Right forelimb (tissue), 1 donor: ENCODE results near the gene ARPC4.

Experiments
- DNase-seq: peaks from one replicate; pipeline ENCODE4 v3.0.0-alpha.2; 2018

Gene ARPC4

DNA sequence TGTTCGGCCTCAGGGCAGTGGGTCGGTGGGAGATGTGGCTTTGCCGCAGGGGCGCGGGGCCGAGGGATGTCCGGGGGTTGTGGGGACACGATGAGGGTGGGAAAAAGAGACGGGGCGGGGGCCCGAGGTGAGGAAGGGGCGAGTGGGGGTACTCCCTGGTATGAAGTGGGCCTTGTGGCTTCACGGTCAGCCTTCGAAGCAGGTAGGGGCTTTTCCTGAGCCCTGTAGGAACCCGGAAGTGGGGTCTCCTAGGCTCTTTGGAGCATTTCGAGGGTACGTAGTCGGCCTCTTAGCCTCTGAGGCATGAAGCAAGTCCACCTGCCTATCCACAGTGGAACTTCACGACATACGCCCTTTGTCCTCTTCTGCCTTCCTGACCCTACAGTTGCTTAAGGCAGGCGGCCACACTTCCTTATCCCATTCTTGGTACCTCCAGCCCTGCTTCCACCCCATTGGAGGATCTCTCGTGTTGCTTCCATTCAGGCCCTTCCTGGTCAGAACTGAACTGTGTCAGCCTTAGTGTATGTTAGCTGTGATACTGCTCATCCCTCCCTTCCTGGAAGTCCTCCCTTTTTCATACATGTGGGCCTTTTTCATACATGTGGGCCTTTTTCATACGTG is 389 bp downstream of the ARPC4 start:
- no peak for DNase-seq

DNA sequence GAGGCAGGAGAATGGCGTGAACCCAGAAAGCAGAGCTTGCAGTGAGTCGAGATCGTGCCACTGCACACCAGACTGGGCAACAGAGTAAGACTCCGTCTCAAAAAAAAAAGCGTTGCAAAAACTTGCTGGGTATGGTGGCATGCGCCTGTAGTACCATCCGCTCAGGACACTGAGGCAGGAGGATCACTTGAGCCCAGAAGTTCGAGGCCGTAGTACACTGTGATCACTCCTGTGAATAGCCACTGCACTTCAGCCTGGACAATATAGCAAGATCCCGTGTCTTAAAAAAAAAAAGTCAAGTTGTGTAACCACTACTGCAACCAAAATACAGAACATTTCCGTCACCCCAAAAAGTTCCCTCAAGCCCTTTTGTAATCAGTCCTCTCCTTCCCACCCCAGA is 1.5 kb downstream of the ARPC4 start:
- no peak for DNase-seq

DNA sequence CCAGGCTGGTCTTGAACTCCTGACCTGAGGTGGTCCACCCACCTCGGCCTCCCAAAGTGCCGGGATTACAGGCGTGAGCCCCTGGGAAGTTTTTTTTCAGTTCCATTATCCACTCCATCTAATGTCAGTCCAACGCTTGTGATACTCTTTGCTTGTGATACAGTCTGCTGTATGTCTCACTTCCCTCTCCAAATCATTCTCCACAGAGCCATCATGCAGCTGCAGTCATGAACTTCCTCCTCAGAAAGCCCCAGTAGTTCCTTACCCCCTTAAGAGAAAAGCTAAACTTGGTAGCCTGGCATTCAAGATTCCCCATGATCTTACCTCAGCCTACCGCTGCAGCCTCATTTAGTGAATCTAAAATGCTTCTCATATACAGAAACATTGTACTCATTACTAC is 2.3 kb downstream of the ARPC4 start:
- DNase-seq, result no peak

DNA sequence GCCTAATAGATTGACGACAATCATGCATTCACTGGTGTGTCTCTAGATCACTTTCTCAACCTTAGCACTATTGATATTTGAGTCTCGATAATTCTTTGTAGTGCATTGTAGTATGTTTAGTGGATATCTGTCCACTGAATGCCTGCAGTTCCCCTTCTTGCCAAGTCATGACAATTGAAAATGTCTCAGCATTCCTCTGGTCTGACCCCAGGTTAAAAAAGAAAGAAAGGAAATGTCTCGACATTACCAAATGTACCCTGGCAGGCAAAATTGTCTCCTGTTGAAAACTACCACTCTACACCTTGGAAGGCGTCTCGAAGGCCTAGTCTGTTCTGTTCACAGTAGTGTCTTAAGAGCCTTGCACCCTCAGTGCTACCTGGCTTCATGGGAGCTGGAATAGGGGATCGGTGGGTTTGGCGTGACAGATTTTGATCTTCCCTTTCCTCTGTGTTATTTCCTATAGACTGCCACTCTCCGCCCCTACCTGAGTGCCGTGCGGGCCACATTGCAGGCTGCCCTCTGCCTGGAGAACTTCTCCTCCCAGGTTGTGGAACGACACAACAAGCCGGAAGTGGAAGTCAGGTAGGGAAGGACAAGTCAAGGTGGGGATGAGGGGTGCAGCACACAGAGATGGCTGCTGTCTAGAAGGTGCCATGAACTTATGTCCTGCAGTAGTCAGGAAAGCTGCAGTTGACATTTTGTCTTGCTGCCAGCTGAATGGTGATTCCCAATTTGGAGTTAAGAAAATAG is 4.5 kb downstream of the ARPC4 start:
- DNase-seq, result no peak

DNA sequence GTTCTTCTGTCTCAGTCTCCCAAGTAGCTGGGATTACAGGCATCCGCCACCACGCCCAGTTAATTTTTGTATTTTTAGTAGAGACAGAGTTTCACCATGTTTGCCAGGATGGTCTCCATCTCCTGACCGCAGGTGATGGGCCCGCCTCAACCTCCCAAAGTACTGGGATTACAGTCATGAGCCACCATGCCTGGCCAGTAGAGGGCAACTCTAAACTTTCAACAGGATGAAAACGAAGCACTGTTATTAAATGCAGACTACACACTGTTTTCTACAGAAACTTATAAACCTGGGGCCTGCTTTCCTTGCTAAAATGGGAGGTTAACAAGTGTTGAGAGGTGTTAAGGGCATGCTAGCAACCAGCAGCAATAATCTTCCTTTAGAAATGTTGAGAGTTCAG is 7.6 kb downstream of the ARPC4 start:
- DNase-seq, result no peak

DNA sequence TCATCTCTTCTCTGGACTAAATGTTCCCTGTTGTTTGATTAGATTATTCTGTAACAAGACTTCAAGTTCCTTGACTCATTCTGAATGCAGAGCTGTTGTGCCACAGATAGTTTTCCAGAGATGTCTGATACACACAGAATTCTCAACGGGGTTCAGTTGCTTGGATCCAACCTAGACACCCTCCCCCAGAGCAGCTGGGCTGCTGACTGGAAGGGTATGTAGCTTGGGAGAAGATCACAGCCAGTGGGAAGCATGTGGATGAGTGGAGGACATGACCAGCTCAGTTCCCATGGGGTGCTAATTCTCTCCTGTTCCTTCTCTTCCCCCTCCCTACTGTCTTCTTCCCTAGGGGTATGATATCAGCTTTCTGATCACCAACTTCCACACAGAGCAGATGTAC is 10.6 kb downstream of the ARPC4 start:
- no peak for DNase-seq

DNA sequence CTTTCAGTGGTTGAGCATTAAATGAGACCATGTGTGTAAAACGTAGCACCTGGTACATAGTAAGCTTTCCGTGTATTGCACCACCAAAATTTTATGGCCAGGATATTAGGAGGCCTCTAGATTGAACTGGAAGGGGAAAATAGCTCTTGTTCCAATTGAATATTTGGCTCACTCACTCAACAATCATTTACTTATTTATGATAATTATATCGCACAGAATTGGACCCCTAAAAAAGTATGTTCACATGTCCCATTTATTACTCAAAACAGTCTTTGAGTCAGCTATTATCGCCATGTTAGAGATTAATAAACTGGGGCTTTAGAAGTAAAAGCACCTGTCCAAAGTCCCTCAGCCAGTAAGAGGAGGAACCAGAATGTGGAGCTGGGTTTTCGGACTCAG is 12.1 kb downstream of the ARPC4 start:
- DNase-seq, result no peak

DNA sequence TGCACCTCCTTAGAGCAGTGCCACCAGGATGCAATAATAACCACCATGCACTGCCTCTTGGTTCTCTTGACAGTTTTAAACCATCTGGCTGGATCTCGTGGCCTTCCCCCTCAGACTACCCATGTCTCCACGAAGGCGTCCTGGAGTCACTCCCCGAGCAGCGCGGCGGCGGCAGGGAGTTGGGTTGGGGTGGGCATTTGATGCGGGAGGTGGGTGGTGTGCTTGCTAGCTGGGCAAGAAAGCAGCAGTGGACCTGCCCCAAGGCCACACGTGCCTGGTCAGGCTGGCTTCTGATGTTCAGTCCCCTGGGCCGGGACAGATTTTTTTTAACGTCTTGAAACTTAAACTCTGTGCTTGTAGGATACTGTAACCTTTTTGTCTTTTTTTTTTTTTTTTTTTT is 13.3 kb downstream of the ARPC4 start:
- no peak for DNase-seq

DNA sequence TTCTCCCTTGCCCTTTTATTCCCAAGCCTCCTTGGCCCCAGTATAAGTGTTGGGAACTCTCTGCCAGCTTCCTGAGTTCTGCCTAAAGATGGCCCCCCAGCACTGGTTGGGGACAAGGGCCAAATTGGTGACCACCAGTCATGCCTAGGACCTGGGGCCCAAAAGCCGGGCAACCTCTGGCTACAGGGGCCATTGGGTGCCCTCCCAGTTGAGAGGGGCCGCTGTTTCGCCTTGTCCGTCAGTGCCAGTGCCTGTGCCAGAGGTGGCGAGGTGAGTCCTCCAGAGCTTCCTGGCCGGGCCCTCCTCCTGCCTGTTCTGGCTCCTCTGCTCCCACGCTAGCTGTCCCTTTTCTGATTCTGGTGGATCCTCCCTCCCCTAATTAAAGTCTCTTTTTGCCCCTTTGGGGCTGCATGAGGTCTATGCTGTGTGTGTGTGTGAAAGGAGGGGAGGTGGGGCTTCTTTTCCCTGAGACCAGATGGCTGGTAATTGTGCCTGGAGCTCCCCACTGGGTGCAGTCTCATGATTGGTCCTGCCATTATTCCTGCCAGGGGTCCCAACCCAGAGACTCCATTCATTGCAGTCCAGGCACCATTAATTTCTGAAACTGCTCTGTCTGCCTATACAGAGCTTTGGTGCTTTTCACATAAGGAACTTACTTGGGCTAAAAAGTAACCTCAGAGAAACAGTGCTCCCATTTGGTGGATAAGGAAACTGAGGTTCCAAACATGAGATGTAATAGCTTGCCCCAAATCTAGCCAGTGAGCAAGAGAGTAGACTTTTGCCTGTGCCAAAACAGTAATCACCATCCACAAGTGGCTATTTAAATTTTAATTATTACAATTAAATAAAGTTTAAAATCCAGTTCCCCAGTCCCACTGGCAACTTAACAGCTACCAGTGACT is 14.1 kb downstream of the ARPC4 start:
- no peak for DNase-seq

DNA sequence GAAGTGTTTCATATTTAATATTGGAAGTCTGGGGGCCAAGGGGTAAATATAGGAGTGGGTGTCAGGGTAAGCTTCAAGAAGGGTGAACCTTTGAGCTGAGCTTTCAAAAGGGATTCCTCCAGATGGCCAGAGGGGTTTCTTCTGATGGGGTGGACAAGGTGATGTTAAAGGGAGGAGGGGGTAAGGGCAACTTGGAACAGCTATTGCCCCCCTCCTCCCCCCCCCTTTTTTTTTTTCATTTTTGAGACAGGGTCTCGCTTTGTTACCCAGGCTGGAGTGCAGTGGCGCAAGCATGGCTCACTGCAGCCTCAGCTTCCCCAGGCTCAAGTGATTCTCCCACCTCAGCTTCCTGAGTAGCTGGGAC is 15.1 kb downstream of the ARPC4 start:
- DNase-seq, result no peak

DNA sequence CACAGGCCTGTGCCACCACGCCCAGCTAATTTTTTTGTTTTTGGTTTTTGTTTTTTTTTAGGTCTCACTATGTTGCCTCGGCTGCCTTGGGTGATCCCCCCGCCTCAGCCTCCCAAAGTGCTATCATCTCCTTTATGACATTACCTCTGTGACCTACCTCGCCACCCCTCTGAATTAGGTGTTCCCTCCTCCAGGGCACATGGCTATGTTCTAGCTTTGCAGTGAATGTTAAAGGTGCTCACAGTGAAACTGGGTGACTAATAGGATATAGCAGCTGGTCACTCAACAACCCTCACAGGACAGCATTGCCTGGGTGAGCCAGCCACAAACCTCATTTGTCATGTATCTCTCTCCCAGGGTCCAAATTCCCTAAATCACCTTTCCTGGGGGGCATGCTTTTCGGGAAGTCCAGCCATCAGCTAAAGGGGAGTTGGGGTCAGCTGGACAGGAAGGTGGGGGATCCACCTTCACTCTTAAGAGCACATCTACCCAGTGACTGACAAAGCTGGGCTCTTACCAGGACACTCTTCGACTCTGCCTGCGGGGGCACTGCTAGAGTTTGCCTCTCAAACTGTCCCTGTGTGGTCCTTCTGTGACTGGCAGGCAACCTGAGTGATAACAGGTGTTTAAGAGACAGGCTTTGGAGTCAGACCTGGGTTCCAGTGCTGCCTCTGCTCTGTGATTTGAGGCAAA is 15.6 kb downstream of the ARPC4 start:
- DNase-seq, result no peak

DNA sequence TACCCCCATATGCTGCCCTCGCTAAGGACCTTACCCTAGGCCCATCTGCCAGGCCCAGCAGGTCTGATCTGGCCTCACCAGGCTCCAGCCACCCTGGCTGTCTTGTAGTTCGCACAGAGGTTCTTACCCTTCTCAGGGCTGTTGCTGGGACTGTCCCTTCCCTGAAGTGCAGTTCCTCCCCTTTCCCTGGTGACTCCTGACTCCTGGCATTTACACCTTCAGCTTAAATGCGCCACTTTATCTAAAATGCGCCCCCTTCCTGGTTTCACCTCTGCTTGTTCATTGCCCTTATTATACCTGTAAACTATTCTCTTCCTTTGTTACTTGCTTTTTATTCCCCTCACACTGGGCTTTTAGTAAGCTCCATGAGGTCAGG is 16.3 kb downstream of the ARPC4 start:
- no peak for DNase-seq

DNA sequence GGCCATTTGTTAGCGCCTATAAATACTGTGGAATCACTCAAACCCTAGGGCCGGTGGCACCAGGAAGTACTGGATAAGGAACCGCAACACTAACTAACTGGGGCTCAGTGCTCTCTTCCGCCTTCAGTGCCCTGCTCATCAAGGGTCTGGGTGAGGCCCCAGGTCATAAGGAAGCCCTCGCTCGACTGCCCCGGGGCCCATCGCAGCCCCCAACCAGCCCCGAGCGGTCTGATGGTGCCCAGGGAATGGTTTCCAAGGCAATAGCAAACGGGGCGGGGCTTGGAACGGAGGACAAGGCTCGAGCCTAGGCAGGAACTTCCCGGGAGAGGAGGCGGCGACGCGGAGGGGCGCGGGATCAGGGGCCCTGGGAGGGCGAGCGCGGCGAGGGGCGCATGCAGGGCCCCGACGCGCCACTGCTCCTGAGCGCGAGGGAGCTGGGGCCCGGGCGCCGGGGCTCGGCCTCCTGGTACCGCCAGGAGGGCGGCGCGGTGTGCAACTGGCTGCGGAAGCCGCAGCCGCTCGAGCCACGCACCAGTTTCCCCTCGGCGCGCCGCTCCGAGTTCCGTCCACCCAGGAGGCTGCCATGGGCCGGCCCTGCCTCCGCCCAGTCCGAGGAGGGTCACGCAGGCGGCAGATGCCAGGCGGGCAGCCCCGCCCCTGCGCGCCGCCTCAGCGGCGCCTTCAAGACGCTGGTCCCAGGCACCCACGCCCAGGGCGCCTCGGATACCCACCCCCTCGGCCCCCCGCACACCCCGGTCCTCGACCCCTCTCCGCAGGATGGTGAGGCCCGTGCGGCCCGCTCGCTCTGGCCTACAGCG is 16.9 kb downstream of the ARPC4 start, which contains the start of gene TTLL3:
TTLL3 (plus strand) TSS at position 648 of the 818 bp plus-strand sequence. CDS start 400 bp downstream, outside the sequence.
- DNase-seq, result peak; percentile 84

DNA sequence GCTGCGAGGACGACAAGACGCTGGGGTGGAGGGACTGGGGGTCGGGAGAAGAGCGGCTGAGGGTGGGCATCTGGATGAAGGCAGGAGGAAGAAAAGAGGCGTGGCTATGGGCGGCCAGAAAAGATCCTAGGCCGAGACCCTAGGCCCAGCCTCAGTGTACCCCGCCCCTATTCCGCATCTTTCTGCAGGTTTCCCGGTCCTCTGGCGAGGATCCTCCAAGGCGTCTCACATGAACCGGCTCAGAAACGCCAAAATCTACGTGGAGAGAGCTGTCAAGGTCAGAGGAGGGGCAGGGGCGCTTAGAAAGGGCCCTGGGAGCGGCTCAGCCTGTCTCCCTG is 17.5 kb downstream of the ARPC4 start:
- no peak for DNase-seq

DNA sequence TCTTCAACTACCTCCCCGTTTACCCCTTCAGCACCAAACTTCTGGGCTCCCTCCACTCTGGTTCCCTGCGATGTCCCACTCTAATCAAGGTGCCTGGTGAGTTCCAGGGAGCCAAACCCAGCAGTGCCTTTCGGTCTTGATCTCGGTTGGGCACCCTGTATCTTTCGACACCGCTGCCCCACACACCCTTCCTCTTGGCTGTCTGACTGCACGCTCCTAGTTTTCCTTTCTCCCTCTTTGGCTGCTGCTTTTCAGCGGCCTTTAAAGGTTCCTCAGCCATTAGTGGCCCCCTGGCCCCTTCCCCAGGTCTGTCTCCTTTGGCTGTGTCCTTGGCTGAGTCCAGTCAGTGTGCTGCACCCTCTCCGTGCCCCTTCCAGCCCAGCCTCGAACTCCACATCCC is 18.0 kb downstream of the ARPC4 start:
- DNase-seq, result no peak

DNA sequence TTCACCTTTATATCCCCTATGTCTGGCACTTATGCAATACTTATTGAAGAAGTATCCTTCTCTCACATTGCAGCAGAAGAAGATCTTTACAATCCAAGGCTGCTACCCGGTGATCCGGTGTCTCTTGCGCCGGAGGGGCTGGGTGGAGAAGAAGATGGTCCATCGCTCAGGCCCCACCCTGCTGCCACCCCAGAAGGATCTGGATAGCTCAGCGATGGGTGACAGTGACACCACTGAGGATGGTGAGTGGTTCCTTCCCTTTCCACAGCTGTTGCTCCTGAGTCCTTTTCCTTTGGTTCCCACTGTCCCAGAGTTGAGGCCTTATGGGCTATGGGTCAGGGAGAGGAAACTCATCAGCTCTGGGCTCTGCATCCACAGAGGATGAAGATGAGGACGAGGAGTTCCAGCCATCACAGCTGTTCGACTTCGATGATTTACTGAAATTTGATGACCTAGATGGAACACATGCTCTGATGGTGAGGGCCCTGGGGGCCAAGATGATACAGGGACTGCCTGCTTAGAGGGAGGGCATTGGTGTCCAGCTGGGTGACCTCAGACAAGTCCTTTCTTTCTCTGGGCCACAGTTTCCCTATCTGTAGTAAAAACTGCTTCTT is 20.1 kb downstream of the ARPC4 start:
- DNase-seq, result no peak

DNA sequence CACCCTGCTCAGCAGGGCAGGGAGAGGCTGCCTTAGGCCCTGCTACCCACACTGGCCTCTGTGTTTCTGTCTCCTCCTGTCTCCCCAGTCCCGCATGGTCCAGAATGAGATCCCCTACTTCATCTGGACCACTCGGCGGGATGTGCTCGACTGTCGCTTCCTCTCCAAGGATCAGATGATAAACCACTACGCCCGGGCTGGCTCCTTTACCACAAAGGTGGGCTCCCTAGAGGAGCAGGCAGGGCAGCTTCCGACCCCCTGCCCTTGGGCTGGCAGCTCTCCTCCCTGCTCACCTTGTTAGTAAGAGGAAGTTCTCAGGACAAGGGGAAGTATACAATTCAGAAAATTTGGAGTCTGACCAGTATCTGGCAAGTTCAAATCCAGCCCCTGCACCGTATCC is 23.1 kb downstream of the ARPC4 start:
- no peak for DNase-seq

DNA sequence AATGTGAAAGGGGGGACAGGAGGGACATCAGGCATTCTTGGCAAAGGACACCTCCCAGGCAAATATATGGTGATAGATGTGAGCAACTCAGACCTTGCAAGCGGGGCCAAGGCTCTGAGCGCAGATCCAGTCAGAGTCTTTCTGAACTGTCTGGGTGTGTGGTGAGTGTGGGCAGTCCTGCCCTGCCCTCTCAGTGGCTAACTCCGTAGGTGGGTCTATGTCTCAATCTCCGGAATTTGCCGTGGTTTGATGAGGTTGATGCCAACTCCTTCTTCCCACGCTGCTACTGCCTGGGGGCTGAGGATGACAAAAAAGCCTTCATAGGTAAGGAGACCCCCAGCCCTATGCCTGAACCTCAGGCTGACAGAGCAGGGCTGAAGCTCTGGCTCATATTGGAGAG is 24.6 kb downstream of the ARPC4 start:
- DNase-seq, result no peak

DNA sequence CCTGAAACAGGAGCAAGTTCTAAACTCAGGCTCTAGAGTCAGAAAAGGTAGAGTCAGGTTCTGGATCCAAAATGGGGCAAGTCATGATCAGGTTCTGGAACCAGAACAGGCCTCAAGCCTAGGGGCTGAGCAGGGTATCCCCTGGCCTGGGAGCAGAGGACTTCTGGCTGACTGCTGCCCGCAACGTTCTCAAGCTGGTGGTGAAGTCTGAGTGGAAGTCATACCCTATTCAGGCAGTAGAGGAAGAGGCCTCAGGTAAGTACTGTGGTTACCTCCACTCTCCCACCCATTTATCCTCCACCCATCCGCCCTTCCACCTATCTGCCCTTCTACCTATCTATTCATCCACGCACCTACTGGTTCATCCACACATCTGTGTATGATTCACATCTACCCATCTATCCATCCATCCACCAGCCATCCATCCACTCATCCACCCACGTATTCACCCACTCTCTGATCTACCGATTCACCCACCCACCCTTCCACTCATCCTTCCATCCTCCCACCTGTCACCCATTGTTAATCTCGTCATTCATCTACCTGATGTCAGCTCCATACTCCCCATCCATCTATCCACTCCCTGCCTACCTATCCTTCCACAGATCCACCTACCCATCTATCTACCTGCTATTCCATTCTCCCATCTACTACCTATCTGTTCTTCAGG is 25.9 kb downstream of the ARPC4 start:
- no peak for DNase-seq

DNA sequence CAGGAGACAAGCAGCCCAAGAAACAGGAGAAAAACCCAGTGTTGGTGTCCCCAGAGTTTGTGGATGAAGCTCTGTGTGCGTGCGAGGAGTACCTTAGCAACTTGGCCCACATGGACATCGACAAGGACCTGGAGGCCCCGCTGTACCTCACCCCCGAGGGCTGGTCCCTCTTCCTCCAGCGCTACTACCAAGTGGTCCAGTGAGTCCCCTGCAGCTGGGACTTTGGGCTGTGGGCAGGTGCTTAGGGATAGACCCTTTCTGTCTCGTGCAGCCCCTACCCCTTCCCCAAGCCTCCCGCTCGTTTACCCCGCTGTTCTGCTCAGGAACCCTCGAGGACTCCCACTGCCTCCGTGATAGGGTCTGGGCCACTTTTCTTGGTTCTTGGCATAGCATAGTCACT is 27.7 kb downstream of the ARPC4 start:
- DNase-seq, result no peak

DNA sequence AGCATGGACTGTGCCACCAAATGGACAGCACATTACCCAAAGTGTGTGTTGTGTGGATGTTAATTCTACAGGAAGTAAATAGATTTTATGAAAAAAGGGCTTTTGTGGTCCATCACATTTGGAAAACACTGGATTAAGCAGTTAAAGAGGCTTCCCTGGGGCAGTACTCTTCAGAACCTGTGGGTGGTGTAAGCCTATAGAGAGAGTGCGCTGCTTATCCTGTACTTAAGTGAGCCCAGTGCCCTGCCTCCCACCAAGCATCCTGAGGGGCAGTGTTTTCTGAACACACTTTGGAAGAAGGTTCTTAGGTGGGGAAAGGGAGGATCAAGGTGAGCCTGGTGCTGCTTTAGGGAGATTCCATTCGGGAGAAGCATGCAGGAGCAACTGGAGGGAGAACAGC is 28.1 kb downstream of the ARPC4 start:
- no peak for DNase-seq
